Body of pancreas (tissue), 4 donors: Measurements from ENCODE around the gene ZNF212.

ENCODE experiments used
- CTCF ChIP-seq, 7 experiments: fragments of 450-650 bp in 4 of 7; fragments of 200-600 bp in 3 of 7; sonication (generic) in 3 of 7; IDR thresholded peaks; one replicate each; pipeline ENCODE4 v1.5.1; 2016 to 2019; ENCODE audit warnings: antibody characterized with exemption in 7 of 7
- POLR2A ChIP-seq, 3 donors: fragments of 450-650 bp; IDR thresholded peaks; one replicate each; pipeline ENCODE4 v1.6.1; 2016; ENCODE audit warnings: antibody characterized with exemption in 3 of 3, mild to moderate bottlenecking in 2 of 3

- TF ChIP-seq CTCF (IDR thresholded peaks at IDR 0.05) = no peak
- TF ChIP-seq POLR2A (IDR thresholded peaks at IDR 0.05) = no peak
These were observed 18.9 kb upstream of the ZNF212 start for GRCh38 chr7:149220534-149220933.
